ENCODE results near the gene KHDC1L.
"Not testable (repeated sequence)": the region's sequence is repeated elsewhere in the genome, so short reads cannot be mapped to it uniquely, and the experiment has no call there.

The KHDC1L gene

DNA sequence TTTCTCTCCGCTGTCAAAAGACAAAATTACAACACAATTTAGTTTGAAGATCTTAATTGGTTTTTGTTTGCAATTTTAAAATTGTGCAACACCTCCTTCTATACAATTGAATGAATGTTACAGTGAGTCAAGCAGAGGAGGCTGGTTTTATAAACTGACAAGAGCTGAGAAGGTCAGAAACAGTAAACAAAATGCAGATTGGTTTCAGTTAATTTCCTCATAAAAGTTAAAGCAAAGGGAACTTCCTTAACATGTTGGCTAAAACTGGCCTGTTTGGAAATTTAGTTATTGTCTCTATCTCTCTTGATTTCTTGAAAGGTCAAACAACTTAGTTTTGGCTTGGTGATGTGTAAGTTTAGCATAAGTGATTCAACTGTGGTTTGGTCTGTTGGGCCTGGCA is 22.2 kb downstream of the KHDC1L start:
- DNase-seq = no peak

DNA sequence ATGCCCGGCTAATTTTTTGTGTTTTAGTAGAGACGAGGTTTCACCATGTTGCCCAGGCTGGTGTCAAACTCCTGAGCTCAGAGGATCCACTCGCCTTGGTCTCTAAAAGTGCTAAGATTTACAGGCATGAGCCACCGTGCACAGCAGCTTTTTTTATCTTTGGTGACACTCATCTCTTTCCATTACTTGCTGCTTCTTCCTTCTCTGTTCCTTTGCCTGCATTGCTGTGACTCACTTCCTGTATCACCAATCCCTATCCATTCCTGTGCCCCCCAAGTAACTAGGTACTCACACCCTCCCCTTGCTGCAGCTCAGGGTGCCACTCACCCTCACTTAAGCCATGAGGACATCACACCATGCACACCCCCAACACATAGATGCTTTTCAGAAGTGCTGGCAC is 24.6 kb downstream of the KHDC1L start:
- no peak for DNase-seq

DNA sequence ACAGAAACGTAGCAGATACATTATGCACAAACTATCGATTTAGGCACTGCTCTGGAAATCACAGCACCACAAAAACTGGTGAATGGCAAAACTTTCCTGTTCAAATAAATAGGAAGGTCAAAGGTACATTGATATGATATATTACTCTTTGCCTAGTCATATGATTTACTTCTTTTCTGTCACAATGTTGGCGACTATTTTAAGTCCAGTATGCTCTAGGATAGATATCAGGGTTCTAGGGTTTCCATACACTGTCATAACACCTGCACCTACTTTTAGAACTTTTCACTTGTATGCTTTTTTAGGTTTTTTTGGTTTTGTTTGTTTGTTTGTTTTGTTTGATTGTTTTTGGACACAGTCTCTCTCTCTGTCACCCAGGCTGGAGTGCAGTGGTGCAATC is 25.0 kb downstream of the KHDC1L start:
- no peak for DNase-seq

DNA sequence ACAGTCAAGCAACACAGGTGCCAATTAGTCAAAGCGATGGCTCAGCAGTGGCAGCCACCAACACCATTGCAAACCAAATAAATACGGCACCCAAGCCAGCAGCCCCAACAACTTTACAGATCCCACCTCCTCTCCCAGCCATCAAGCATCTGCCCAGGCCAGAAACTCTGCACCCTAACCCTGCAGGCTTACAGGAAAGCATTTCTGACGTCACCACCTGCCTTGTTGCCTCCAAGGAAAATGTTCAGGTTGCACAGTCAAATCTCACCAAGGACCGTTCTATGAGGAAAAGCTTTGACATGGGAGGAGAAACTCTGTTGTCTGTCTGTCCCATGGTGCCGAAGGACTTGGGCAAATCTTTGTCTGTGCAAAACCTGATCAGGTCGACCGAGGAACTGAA is 30.6 kb downstream of the KHDC1L start:
- no peak for DNase-seq

DNA sequence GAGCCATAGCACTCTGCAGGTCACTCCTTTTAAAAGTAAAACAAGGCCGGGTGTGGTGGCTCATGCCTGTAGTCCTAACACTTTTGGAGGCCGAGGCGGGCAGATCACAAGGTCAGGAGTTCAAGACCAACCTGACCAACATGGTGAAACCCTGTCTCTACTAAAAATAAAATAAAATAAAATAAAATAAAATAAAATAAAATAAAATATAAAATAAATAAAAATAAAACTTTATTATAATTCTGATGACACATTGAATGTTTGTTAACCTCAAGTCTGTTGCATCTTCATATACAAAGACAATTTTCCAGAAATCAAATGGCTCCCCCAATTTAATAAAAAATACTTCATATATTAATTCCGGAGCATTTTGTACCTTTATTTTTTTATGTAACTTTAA is 32.0 kb downstream of the KHDC1L start:
- DNase-seq = not testable (repeated sequence)

DNA sequence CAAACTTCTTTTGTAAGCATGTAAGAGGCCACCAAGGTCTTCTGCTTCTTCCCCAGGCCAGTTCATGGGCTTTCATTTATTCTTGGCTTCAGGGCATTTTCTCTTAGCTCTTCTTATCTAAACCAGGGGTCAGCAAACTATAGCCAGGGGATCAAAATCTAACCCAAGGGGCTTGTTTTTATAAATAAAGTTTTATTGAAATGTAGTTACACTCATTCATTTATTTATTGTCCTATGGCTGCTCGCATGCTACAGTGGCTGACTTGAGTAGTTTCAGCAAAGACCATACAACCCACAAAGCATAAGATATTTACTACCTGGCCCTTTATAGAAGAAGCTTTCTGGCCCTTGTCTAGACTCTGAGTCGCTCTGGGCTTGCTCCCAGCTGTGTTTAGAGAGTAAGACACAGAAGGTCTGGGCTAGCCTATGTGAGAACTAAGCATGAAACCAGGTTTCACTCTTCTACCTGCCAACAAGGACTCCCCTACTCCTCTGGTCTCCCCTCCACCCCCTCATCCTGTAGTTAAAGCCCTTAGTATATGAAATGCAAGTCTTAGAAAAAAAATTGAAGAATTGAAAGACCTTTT is 43.2 kb downstream of the KHDC1L start:
- no peak for DNase-seq

DNA sequence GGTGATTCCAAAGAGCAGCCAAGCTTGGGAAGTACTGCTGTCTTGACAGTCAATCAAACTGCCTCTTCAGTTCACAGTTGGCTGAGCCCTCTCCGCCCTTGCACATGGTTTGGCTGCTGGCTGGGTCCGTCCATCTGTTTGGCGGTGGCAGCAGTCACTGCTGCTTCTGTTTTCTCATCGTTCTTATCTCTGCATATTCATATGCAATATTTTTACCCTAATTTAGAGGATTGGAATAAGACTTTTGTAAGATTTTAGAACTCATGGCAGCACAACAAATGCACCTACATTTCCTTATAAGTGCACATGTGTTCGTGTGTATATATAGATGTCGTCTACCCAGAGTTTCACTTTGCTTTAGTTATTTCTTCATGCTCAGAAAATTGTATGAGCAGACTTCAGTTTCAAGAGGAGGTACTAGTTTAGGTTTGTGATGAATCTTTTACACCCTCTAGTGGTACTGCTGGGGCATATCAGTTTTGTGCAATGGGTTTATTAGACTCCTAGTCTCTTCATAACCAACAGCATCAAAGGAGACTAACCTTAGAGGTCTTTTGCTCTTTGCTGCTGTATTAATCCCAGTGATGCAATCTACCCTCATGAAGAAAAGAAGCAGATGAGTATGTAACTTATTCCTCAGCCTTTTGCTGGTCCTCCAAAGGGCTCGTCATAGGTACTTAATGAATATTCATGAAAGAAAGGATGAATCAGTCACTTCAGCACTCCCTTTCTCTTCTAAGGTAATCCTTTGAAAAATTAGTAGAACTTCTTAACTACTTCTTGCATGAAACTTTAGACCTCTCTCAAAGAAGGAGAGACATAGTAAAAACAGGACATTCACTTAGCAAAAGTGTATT is 44.3 kb downstream of the KHDC1L start:
- DNase-seq = peak; percentile 51

DNA sequence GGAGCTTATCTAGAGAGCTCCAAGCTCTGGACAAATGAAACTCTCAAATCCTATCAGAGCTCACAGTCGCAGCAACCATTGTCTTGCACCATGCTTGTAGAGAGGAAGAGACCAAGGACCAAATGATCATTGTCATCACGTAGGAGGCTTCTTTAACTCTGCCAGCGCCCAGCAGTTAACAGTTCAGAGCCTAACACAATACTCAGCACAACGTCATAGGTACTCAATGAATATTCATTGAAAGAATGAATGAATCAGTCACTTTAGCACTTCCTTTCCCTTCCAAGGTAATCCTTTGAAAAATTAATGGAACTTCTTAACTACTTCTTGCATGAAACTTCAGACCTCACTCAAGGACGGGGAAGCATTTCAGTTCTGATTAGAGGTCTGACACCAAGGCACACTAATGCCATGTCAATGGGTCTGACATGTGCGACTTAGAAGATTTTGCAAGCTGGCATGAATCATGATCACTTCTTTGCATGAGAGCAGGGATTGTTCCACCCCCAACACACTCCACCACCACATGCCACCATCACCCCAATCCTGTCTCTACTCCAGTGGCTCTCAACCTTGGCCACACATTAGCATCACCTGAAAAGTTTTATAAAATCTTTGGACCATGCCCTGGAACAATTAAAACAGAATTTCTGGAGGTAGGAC is 45.1 kb downstream of the KHDC1L start:
- no peak for DNase-seq

DNA sequence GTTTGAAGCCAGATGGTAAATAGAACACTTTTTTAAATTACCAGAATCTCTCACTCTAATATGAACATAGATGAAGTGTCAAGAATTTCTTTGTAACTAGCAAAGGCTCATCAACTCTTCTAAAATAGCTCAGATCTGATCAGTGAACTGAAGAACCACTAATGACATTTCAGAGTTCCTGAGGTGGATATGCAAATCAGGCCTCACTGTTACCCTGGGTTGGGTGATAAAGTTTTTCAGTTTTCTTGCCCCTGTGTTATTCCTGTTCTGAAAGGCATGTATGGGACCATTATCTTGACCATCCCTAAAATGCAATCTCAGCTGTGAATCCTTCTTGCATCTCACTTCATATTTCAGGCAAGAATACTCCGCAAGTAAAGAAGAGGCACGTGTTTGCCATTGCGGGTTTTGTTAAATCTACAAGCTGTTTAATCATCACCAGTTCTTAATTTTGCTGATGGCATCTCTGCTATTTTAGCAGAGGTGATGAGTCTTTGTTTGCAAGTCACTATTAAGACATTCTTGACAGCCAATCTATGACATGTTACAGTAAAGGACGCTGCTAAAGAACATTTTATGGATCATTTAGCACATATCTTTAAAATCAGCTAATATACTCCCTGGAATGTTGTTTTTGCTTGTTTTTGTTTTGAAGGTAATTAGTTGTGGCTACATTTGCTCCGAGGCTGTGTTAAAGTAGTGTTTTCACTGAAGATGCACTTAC is 47.9 kb downstream of the KHDC1L start:
- DNase-seq = no peak

DNA sequence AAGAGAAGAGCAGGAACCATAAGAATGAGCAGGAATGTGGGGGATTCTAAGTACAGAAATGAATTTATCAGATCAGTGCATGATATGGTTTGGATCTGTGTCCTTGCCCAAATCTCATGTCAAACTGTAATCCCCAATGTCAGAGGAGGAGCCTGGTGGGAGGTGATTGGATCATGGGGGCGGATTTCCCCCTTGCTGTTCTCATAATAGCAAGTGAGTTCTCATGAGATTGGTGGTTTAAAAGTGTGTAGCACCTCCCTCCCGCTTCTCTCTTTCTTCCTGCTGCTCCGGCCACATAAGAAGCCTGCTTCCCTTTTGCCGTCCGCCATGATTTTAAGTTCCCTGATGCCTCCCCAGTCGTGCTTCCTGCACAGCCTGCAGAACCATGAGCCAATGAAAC is 49.2 kb downstream of the KHDC1L start:
- DNase-seq = no peak

DNA sequence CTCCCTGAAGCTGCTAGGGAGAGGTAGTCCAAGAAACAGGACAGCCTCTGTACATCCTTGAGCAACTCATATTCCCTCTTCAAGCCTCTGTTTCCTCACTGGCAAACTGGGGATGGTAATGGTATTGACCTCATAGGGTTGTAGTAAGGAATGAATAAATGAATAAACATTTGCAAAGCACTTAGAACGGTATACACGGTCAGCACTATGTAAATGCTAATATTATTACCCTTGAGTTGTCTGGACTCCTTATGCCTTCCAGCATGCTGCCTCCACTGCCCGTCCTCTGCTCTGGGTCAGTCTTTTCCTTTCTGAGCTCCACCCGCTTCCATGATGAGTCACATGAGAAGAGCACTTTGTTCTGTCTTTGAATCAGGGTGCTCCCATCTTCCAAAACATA is 50.6 kb downstream of the KHDC1L start:
- DNase-seq = no peak

Measured in DMS153 (cell line).